Measurements from ENCODE around the gene TBC1D3C.
"Not testable (repeated sequence)": the region's sequence is repeated elsewhere in the genome, so short reads cannot be mapped to it uniquely, and the experiment has no call there.

DNA sequence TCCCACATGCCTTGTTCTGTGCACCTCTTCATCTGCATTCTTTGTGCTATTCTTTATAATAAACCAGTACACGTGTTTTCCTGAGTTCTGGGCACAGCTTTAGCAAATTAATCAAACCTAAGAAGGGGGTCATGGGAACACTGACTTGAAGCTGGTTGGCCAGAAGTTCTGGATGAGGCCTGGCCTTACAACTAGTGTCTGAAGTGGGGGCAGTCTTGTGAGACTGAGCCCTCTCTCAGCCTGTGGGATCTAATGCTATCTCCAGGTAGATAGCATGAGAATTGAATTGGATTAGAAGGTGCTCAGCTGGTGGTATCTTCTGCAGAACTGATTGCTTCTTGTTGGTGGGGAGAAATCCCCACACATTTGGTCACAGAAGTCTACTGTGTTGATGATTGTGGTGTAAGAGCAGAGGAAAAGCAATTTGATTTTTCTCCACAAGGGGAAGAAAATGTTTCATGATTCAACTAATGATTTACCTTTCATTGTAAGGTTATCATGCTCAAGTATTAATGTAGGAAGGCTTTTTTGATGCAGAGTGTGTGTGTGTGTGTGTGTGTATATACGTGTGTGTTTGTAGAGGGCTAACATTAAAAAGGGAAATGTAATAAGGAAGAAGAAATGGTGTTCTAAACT, 25.7 kb upstream of the TBC1D3C start:
- TF ChIP-seq, protein P1, sequence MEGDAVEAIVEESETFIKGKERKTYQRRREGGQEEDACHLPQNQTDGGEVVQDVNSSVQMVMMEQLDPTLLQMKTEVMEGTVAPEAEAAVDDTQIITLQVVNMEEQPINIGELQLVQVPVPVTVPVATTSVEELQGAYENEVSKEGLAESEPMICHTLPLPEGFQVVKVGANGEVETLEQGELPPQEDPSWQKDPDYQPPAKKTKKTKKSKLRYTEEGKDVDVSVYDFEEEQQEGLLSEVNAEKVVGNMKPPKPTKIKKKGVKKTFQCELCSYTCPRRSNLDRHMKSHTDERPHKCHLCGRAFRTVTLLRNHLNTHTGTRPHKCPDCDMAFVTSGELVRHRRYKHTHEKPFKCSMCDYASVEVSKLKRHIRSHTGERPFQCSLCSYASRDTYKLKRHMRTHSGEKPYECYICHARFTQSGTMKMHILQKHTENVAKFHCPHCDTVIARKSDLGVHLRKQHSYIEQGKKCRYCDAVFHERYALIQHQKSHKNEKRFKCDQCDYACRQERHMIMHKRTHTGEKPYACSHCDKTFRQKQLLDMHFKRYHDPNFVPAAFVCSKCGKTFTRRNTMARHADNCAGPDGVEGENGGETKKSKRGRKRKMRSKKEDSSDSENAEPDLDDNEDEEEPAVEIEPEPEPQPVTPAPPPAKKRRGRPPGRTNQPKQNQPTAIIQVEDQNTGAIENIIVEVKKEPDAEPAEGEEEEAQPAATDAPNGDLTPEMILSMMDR (IDR thresholded peaks at IDR 0.05; ENCODE audit: insufficient read depth, low read depth, low read length) = not testable (repeated sequence)
- TF ChIP-seq EZH2 (IDR thresholded peaks at IDR 0.05; ENCODE audit: insufficient read depth, low read length) = not testable (repeated sequence)
